NCI-H1930 (cell line): ENCODE measurements around the gene GUK1.

Experiments
- DNase-seq, 2 experiments: peaks; one replicate each; lab custom pipeline; 2025; lab: John Stamatoyannopoulos, UW

Gene GUK1

DNA sequence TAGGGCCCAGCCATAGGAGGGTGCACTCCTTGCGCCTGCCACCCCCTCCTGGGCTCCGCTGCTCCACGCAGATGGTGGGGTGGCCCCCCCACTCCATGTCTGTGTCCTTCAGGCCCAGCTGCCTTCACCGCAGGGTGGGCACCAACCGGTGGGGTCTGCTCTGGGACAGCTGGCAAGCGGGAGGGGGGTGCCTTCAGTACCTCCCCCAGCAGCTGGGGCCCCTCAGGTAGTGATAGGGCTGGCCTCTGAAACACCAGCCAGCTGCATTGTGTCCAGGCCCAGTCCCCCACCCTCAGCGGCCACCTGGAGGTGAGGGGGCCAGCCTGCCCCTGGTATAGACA lies 10.0 kb downstream of the GUK1 start:
- no peak for DNase-seq

DNA sequence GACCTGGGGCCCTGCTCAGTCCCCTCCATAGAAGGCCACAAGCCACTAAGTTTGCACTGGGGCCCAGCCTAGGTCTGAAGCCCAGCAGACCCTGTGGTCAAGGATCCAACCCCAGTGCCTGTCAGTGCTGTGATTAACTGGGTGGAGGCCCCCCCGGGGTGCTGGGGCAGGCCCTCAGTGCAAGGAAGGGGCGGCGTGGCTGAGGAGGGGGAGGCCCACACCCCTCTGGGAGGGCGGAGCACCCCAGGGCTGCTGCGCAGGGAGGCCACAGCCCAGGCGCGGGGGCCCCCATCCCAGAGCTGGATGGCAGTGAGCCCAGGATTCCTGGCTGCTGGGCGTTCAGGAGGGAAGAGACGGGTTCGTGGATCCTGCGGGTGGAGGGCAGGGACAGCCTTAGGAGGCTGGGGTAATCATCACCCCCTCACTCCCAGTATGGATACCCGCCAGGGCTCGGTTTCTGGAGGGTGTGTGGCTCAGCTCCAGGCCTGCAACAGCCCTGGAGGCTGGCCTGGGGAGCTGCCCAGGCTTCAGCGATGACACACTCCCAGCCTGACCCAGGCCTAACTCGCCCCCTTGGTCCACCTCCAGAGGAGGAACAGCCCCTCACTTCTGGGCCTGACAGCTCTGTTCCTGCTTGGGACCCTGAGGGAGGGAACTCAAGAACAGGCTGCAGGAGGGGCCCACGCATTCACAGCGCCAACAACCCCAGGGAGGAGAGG lies 10.5 kb downstream of the GUK1 start:
- DNase-seq = no peak

DNA sequence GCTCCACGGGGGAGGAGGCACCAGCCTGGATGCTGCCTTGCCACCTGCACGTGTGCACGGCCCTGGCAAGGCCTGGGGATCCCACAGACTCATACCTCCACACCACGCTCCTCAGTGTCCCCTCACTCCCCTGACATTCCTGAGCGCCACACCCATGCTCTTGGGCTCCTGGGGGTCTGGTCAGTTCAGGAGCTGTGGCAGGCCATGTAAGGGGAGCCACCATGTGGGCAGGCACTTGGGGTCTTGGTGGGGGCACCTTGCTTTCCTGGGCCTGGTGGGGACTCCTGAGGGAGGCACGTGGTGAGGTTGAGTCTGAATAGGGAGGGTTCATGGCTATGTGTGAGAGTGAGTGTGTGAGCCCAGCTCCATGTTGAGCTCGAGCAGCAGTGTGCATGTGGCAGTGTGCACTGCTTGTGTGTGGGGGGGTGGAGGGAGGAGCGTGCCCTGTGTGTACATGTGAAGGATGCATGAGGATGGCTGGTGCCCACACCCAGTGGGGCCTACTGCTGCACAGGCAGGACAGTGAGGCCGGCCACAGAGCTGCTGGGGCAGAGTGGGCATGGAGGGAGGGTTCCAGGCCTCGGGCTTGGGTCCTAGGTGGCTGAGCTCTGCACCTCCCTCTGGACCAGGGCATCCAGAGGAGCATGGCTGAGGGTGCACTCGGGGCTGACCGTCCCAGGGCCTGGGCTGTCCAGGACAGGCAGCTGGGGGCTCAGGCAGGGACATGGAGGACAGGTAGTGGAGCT lies 11.3 kb downstream of the GUK1 start:
- DNase-seq = no peak

DNA sequence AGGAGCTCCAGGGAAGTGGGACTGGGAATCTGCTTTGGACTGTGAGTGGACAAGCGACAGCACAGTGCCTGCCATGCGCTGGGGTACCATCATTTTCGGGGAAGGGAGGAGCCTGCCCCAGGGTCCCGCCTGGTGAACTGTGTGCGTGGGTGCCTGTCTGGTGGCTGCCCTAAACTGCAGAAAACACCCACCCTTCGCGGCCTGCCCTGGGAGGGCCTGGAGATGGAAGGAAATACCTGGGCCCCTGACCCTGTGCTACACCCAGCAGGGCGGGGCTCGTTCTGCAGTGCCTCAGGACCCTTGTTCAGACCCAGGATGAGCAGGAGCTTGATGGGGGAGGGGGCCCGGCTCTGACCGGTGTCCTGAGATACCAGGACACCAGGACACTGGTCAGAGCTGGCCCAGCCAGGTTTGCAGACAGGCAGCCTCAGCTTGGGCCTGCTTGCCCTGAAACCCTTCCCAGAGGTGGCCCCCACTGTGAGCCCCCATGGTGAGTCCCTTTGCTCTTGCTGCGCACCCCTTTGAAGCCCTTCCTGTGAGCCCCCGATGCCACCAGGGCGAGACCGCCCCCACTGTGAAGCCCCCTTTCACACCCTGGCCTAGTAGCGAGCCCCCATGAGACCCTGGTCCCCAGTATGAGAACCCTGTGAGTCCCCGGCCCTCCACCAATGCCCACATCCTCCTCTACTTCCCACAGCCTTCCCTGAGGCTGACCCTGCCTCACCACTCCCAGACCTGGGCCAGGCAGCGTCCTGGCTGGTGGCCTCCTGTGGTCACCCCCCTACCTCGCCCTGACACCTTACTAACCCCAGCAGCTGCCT lies 12.2 kb downstream of the GUK1 start:
- no peak for DNase-seq

DNA sequence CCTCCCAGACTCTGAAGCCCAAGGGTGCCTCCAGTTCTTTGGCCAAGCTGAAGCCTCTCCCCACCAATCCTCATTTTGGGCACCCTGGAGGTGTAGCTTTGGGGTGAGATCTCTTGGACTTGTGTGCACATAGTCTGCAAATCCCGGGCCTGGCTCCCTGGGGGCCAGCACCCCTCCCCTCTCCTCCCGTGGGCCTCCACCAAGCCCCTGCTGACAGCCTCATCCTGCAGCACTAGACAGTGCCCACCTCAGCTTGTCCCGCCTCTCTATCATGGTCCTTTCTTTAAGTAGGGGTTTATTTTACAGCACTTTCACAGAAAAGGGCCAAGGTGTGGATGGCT lies 12.8 kb downstream of the GUK1 start:
- DNase-seq = no peak

DNA sequence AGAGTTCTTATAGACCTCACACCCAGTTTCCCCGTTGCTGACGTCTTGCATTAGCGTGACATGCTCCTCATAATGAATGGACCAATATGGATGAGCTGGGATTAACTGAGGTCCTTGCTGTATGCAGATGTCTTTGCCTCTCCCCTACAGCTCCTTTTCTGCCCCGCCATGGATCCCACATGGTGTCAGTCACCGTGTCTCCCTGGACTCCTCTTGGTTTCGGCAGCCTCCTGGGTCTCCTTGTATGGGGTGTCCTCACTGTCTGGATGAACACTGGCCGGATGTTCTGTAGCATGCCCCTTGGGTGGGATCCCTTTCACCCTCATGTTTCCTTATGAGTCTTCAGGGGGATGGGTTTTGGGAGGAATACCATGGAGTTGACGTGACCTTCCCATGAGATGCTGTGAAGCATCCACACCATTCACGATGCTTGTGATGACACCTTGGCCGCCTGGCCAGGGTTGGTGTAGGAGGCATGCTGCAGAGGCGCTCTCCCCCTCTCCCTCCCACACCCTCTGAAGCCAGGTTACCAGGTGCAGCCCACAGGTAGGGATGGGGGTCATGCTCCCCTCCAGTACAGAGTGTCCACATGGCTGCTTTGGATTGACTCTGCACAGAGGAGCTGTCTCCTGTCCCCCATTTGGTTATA lies 14.1 kb downstream of the GUK1 start:
- no peak for DNase-seq

DNA sequence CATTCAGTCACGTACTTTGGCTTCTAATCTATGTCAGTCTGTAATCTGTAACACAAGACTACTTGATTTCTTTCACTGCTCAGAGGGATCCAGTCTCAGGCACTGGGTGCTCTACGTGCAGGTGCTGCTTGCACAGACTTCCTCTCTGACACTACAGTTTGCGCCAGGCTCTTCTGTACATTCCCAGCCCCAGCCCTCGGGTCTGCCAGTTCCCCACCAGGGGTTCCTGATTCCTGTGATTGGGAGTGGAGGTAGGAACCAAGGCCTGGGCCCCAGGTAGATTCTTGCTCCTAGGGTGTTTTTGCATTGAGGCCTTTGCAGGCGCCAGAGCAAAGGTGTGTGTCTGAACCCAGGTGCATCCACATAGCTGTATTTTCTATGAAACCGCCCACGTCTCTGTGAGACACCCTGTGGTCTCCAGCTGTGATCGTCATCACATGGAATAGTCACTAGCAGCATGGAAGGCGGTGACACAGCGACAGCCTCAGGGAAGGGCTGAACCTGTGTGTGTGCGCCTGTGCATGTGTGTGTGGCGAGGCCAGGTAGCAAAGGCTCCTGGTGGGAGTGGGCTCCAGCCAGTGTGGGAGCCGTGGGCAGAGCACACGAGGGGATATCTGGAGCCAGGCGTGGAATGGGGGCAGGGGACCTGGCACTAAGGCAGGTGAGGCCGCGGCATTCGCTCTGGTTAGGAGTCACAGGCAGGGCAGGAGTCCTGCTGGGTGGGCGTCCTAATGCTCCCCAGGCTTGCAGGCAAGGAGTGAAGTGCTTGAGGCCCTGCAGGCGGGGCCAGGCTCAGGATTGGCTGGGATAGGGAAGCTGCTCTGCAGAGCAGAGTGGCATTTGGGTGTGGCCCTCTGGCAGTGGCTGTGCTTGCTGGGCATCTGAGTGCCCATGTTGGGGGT lies 14.8 kb downstream of the GUK1 start:
- DNase-seq = no peak

DNA sequence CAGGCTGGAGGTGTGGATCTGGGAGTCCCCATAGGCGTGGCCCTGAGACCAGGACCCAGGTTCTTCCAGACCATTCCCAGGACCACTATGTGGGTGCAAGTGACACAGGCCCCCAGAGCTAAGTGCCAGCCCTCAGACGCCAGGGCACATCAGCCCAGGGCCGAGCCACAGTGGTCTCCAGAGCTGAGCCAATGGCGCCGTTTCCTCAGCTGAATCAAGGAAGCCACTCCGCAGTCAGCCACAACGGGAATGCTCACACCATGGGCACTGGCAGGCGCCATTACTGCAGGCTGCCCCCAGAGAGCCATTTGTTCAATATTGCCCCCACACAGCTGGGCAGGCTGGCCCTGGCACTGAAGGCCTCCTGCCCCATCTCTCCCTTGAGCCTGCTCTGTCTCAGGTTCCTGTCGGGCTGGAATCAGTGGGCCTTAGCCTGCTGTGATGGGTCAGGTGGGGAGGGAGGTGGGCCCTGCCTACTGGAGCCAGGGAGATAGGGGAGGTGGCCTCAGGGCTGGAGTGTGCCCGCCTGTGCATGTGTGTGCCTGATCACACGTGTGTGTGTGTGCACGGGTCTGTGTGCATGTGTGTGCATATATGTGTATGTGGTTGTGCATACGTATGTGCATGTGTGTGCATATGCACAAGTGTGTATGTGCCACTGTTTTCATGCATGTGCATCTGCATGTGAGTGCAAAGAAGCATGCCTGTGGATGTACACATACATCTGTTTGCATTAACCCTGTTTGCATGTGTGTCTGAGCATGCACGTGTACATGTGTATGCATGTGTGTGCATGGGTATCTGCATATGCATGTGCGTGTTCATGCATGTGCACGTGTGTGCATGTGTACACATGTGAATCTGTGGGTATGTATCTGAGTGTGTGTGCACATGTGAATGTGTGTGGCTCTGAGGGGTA lies 15.8 kb downstream of the GUK1 start:
- no peak for DNase-seq

DNA sequence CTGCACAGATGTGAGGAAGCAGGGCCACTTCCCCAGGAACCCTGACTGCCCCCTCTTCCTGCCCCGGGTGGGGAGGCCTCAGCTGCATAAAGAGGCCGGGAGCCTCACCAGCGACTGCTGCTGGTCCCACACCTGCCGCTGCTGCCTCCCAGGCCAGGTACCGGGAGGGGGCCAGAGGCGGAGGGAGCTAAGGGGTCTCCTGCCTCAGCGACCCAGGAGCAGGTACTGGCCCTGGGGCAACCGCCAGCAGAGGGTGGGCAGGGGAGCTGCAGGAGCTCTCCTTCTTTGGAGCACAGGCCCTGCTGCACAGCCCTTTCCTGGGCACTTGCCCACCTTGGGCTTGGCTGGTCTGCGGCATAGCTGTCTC lies 16.4 kb downstream of the GUK1 start:
- no peak for DNase-seq

DNA sequence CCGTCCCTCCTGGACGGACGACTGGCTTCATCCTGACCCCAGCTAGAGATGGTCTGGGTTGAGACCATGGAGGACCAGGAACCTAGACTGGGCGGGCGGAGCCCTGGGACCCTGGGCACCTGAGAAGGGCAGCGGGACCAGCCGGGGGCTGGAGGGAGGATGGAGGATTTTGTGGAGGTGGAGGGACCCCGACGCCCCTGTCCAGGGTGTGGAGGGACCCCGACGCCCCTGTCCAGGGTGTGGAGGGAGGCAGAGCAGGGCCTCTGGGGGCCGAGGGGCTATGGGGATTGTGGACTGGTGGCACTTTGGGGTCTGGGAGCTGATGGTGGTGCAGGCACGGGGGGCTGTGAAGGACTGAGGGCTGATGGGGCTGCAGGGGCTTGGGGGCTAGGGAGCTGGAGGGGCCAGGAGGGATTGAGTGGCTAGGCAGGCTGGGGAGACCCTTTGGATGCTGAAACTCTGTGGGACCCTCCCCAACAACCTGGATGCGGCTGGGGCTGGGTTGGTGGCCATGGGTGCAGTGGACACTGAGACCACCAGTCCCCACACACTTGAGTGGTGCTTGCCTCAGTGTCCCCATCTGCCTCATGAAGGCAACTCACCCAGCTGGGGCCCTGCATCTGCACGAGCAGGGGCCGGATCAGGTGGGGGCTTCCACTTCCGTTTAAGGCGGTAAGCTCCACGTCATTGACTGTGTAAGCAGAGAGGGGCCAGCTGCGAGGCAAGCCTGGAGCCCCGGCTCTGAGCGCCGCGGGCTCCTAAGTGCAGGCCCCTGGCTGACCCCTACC lies 17.1 kb downstream of the GUK1 start:
- no peak for DNase-seq

DNA sequence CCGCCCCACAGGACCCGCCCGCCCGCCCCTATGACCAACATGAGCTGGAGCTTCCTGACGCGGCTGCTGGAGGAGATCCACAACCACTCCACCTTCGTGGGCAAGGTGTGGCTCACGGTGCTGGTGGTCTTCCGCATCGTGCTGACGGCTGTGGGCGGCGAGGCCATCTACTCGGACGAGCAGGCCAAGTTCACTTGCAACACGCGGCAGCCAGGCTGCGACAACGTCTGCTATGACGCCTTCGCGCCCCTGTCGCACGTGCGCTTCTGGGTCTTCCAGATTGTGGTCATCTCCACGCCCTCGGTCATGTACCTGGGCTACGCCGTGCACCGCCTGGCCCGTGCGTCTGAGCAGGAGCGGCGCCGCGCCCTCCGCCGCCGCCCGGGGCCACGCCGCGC lies 17.6 kb downstream of the GUK1 start:
- no peak for DNase-seq

DNA sequence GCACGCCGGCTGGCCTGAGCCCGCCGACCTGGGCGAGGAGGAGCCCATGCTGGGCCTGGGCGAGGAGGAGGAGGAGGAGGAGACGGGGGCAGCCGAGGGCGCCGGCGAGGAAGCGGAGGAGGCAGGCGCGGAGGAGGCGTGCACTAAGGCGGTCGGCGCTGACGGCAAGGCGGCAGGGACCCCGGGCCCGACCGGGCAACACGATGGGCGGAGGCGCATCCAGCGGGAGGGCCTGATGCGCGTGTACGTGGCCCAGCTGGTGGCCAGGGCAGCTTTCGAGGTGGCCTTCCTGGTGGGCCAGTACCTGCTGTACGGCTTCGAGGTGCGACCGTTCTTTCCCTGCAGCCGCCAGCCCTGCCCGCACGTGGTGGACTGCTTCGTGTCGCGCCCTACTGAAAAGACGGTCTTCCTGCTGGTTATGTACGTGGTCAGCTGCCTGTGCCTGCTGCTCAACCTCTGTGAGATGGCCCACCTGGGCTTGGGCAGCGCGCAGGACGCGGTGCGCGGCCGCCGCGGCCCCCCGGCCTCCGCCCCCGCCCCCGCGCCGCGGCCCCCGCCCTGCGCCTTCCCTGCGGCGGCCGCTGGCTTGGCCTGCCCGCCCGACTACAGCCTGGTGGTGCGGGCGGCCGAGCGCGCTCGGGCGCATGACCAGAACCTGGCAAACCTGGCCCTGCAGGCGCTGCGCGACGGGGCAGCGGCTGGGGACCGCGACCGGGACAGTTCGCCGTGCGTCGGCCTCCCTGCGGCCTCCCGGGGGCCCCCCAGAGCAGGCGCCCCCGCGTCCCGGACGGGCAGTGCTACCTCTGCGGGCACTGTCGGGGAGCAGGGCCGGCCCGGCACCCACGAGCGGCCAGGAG lies 18.3 kb downstream of the GUK1 start:
- DNase-seq = no peak

DNA sequence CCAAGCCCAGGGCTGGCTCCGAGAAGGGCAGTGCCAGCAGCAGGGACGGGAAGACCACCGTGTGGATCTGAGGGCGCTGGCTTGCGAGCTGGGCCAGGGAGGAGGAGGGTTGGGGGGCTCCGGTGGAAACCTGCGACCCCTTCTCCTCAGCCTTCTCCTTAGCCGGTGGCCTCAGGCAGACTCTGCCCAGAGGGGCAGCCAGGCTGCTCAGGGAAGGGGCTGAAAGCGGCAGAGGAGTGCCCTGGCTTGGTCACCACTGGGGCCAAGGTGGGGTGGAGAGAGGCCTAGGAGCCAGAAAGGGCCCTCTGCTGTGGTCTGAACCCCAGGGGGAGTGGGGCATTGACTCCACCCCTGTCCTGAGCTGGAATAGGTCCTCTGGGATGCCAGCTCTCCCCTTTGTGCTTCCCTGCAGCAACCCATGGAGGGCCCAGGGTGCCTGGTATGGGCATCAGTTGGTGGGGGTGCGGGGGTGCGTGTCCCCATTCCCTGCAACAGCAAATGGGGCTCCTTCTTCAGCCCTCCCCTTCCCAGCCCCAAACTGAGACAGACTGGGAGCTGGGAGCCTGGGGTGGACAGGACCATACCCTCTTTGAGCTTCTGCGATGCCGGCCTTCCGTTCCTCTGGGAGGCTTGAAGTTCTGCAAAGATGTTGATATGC lies 19.1 kb downstream of the GUK1 start:
- DNase-seq = no peak

DNA sequence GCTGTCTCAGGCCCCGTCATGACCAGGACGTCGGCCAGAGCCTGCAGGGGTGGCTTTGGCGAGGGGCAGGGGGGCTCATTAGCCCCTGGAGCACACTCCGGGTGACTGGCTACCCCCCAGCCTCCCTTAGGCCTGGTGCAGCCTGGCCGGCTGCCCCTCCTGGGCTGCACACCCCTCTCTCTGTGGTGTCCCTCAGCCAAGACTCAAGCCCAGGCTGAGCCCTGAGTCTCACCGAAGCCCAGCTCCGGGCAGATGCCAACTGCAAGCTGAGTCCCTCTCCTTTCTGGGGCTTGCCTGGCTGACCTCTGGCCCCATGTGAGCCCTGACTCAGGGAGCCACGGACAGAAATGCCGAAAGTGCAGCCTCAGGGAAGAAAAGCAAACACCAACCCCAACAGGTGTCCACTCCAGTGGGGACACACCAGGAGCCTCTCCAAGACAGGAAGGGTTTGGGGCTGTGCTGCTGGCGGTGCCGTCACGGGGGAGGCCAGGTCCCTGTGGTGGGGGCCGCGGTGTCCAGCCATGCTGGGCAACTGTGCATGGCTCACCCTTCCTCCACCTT lies 20.2 kb downstream of the GUK1 start:
- DNase-seq = no peak

DNA sequence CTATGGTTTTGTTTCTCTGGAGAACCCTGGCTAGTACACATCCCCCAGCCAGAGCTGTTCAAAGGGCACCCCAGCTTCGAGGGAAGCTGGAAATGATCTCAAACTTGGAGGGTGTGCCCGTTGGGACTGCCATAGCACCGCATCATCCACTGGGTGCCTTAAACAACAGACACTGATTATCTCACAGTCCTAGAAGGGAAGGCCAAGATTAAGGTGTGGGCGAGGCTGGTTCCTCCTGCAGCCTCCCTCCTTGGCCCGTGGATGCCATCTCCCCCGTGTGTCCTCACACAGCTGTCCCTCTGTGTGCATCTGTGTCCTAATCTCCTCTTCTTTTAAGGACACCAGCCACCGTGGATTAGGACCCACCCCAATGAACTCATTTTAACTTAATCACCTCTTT lies 21.3 kb downstream of the GUK1 start:
- DNase-seq = no peak

DNA sequence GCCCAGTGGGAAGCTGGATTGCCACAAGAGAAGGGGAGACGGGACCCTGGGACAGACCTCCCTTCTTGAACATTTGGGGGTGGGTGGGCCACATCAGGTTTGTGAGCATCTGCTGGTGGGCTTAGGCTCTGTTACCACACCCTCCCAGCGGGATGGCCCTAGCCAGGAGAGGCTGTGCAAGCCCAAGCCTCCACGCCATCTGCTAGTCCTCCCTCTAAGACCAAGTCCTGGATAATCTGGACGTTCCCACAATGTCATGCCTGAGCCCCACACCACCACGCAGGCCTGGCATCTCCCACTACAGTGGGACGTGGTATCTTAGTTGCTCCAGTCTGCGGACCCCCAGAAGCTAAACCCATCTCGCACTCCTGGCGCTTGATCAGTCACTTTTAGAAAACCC lies 21.8 kb downstream of the GUK1 start:
- no peak for DNase-seq

DNA sequence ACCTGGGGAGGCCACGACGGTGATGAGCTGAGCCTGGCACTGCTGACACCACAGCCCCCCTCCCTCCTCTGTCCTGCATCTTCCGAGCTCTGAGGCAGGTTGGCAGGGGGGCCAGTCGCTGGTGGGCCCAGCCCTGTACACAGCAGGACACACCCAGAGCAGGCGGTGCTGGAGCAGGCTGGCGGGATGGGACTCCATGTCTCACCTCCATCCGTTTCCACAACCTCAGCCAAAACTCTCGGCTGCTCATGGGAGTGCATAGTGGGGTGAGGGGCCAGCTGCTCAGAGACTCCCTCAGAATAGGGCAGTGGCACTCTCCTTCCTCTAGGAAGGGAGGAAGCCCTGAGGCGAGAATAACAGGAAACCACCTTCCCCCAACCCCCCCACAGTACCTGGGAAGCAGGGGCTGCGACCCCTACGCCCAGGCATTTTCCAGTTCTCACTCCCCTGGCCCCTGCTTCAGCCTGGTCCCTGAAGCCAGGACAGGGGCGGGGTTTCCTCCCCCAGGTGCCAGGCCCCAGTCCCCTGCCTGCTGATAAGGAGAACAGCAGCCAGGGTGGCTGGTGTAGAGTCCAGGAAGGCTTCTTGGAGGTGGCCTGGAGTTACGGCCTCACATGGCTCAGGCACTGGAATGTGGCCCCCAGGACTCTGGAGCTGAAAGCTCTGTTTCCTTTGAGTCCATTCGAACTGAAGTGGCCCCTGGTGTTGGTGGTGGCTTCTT lies 22.4 kb downstream of the GUK1 start:
- no peak for DNase-seq
